Natural killer cell (primary cell): Measurements from ENCODE around the gene DICER1. TPM values are rescaled to one million over a fixed set of nuclear protein-coding genes. Genes with fewer than 3 reads are reported as not detected.

Experiments used
- ATAC-seq, 3 donors: fragments of 150-1000 bp in 2 of 3; fragments of 200-7000 bp in 1 of 3; cut with Tn5 transposase; 1 replicate in 1 of 3; 2 replicates in 2 of 3; pipeline ENCODE4 v1.10.0; 2021; ENCODE audit warnings: mild to moderate bottlenecking in 2 of 3, moderate library complexity in 2 of 3
- DNase-seq, 2 donors: peaks; one replicate each; pipeline versions ENCODE4 v3.0.0 to v3.0.0-alpha.2; 2013 to 2021; ENCODE audit warnings: mixed read lengths in 1 of 2
- H3K27ac ChIP-seq: one replicate; pipeline ENCODE4 v1.5.1; 2013; ENCODE audit warnings: mild to moderate bottlenecking, low read length
- H3K27me3 ChIP-seq: one replicate; pipeline ENCODE4 v1.6.1; 2013; ENCODE audit warnings: low read length; ENCODE audit not compliant: control insufficient read depth, insufficient read depth
- H3K36me3 ChIP-seq: one replicate; pipeline ENCODE4 v1.6.1; 2013; ENCODE audit warnings: low read length; ENCODE audit not compliant: control insufficient read depth, insufficient read depth
- H3K4me1 ChIP-seq: one replicate; pipeline ENCODE4 v1.6.1; 2013; ENCODE audit warnings: low read length; ENCODE audit not compliant: control insufficient read depth, insufficient read depth
- H3K4me3 ChIP-seq: one replicate; pipeline ENCODE4 v1.5.1; 2013; ENCODE audit warnings: low read length
- H3K9me3 ChIP-seq: one replicate; pipeline ENCODE4 v1.6.1; 2013; ENCODE audit warnings: low read length; ENCODE audit not compliant: control insufficient read depth, insufficient read depth
- H3K27ac Mint-ChIP-seq, 2 donors: one replicate each; pipeline ENCODE4 v1.8.0; 2022; ENCODE audit warnings: mild to moderate bottlenecking in 2 of 2, mixed read lengths in 2 of 2, moderate library complexity in 1 of 2
- H3K27me3 Mint-ChIP-seq, 2 donors: one replicate each; pipeline ENCODE4 v1.8.0; 2022; ENCODE audit warnings: low read depth in 2 of 2, mixed read lengths in 2 of 2
- H3K36me3 Mint-ChIP-seq: one replicate; pipeline ENCODE4 v1.8.0; 2022; ENCODE audit warnings: mixed read lengths
- H3K4me1 Mint-ChIP-seq, 2 donors: one replicate each; pipeline ENCODE4 v1.8.0; 2022; ENCODE audit warnings: mixed read lengths in 2 of 2
- H3K4me3 Mint-ChIP-seq: one replicate; pipeline ENCODE4 v1.8.0; 2022; ENCODE audit warnings: mild to moderate bottlenecking, moderate library complexity, mixed read lengths
- H3K9me3 Mint-ChIP-seq, 2 donors: one replicate each; pipeline ENCODE4 v1.8.0; 2022; ENCODE audit warnings: mixed read lengths in 2 of 2
- WGBS: methylation state at CpG from one replicate; pipeline ENCODE4 v1.1.7; 2013; ENCODE audit warnings: missing lambda C conversion rate; ENCODE audit not compliant: insufficient coverage; 5-methylcytosine and 5-hydroxymethylcytosine counted together
- intact Hi-C: fragments of 100-400 bp; cut with micrococcal nuclease; formaldehyde crosslinking; loops from one replicate; pipeline ENCODE4 v1.14.2; 2022
- total RNA-seq, 4 donors: library from RNA; stranded (reverse); fragments of 120-200 nt in 1 of 4; gene quantifications; one replicate each; pipeline versions ENCODE4 v1.2.3 to v1.2.4, GENCODE V29; 2013 to 2022
- TF ChIP-seq, protein P1 (sequence below): fragments of 200-600 bp; IDR thresholded peaks from one replicate; pipeline ENCODE4 v1.8.0; 2022; ENCODE audit warnings: antibody characterized with exemption

DICER1 gene
- total RNA-seq, 3 donors from 2014 or later (not counting 1 experiment from before 2014, with no cell fraction given), result 47.7 to 59.3 (median 52.9) TPM

DNA sequence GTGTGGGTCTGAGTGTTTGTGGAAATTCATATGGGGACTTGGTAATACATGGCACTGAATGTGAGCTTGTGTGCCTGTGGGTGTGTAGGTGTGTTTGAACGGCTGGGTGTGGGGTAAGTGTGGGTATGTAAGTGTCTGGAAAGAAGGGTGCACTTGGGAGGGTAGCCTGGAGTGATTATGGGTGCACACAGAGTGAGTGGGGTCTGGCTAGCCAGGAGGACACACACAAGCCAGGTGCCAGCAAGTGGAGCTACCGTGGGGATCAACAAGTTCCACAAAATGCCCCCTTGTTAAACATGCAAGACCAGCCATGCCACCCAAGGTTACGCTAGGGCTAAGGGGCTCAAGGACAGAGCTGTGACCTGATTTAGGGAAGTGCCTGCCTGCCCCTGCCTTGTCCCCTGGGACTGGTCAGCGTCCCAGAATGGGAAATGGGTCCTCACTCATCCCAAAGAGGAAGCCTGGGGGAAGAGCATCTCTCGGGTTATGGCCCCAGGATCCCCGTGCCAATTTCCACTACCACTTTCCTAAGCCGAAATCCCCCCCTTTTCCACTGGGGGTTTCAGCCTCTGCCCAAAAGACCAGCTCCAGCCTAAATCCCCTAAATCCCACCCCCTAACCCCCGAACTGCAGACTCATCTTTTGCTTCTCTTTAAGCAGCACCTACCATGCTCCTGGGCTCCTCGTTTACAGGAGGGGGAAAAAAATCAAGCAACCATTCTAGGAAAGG lies 118.6 kb downstream of the DICER1 start:
- H3K9me3 Mint-ChIP-seq, result no peaks in the 10 kb centered on the region
- H3K27me3 Mint-ChIP-seq, result peaks cover 13 to 51% of the 10 kb centered on the region in 2 donors
- Histone ChIP-seq H3K27me3 (no peaks in the 10 kb centered on the region), H3K4me3 (no peak overlapping the region), H3K9me3 (no peaks in the 10 kb centered on the region), H3K36me3 (no peaks in the 10 kb centered on the region), H3K4me1 (no peaks in the 10 kb centered on the region), H3K27ac (no peak overlapping the region)
- H3K36me3 Mint-ChIP-seq, result no peaks in the 10 kb centered on the region
- DNase-seq, result no peak
- H3K4me3 Mint-ChIP-seq, result no peak overlapping the region
- WGBS, result 77% methylated on average over 8 of the region's 9 CpGs
- intact Hi-C loops, result no loop called here
- H3K4me1 Mint-ChIP-seq, result no peaks in the 10 kb centered on the region
- ATAC-seq, result no peak
- TF ChIP-seq, protein P1, sequence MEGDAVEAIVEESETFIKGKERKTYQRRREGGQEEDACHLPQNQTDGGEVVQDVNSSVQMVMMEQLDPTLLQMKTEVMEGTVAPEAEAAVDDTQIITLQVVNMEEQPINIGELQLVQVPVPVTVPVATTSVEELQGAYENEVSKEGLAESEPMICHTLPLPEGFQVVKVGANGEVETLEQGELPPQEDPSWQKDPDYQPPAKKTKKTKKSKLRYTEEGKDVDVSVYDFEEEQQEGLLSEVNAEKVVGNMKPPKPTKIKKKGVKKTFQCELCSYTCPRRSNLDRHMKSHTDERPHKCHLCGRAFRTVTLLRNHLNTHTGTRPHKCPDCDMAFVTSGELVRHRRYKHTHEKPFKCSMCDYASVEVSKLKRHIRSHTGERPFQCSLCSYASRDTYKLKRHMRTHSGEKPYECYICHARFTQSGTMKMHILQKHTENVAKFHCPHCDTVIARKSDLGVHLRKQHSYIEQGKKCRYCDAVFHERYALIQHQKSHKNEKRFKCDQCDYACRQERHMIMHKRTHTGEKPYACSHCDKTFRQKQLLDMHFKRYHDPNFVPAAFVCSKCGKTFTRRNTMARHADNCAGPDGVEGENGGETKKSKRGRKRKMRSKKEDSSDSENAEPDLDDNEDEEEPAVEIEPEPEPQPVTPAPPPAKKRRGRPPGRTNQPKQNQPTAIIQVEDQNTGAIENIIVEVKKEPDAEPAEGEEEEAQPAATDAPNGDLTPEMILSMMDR, result no peak
- H3K27ac Mint-ChIP-seq, result no peak overlapping the region

DNA sequence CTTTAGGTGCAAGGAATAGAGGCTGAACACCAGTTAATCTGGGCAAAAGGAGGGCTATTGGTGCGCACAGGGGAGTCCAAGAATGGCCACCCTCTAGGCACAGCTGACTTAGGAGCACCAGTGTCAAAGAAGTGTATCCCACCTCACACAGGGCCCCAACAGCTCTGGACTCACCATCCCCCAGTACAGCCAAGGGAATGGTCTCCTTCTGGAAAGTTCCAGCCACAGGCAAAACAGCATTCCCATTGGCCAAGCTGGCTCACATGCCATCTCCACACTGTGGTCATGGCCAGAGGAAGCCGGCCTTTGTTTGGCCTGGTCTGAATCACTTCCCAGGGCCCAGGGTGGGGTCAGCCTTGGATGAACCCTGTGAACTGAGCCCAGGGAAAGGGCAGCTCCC lies 120.1 kb downstream of the DICER1 start:
- H3K27ac Mint-ChIP-seq, result no peak overlapping the region
- WGBS, result 100% methylated on average over 2 of the region's 2 CpGs
- no peak for DNase-seq
- Histone ChIP-seq H3K4me3 (no peak overlapping the region), H3K4me1 (no peaks in the 10 kb centered on the region), H3K27me3 (no peaks in the 10 kb centered on the region), H3K27ac (no peak overlapping the region), H3K9me3 (no peaks in the 10 kb centered on the region), H3K36me3 (no peaks in the 10 kb centered on the region)
- no peak for ATAC-seq
- no peaks in the 10 kb centered on the region for H3K36me3 Mint-ChIP-seq
- H3K4me1 Mint-ChIP-seq, result no peaks in the 10 kb centered on the region
- H3K9me3 Mint-ChIP-seq, result no peaks in the 10 kb centered on the region
- intact Hi-C loops, result no loop called here
- TF ChIP-seq, protein P1, result no peak
- no peak overlapping the region for H3K4me3 Mint-ChIP-seq
- peaks cover 11 to 60% of the 10 kb centered on the region in 2 donors for H3K27me3 Mint-ChIP-seq

Other genes with a start within 250 kb of the DICER1 start
- 1 to 10 TPM in 2 of 3 donors, under 1 TPM in 1; 0.80 to 2.0 (median 1.8) TPM for gene CLMN, start 162.4 kb upstream of the DICER1 start, total RNA-seq